Astrocyte of the cerebellum (primary cell): ENCODE data around the gene C11orf54.

Experiments used
- DNase-seq: peaks from one replicate; pipeline ENCODE4 v3.0.0-alpha.2; 2011; ENCODE audit warnings: low read depth
- H3K4me3 ChIP-seq: 2 replicates; pipeline ENCODE4 v1.5.1; 2011; ENCODE audit warnings: mild to moderate bottlenecking, low read depth, low read length, moderate library complexity
- in situ Hi-C: cut with HindIII; loops from 2 replicates; pipeline ENCODE4 v1.10.0; 2017; ENCODE audit warnings: low sequenced_read_pairs
- TF ChIP-seq, protein P1 (sequence below): IDR thresholded peaks from 2 replicates; pipeline ENCODE4 v1.5.1; 2012; ENCODE audit warnings: low read length, low read depth, moderate library complexity, mild to moderate bottlenecking; ENCODE audit errors: missing control alignments

The C11orf54 gene

GRCh38 chr11:93746101-93746500 lies 4.6 kb downstream of the C11orf54 start:
- no peak overlapping the region for H3K4me3 ChIP-seq
- no peak for DNase-seq
- TF ChIP-seq, protein P1, sequence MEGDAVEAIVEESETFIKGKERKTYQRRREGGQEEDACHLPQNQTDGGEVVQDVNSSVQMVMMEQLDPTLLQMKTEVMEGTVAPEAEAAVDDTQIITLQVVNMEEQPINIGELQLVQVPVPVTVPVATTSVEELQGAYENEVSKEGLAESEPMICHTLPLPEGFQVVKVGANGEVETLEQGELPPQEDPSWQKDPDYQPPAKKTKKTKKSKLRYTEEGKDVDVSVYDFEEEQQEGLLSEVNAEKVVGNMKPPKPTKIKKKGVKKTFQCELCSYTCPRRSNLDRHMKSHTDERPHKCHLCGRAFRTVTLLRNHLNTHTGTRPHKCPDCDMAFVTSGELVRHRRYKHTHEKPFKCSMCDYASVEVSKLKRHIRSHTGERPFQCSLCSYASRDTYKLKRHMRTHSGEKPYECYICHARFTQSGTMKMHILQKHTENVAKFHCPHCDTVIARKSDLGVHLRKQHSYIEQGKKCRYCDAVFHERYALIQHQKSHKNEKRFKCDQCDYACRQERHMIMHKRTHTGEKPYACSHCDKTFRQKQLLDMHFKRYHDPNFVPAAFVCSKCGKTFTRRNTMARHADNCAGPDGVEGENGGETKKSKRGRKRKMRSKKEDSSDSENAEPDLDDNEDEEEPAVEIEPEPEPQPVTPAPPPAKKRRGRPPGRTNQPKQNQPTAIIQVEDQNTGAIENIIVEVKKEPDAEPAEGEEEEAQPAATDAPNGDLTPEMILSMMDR = no peak
- in situ Hi-C loops = no loop called here

DNA sequence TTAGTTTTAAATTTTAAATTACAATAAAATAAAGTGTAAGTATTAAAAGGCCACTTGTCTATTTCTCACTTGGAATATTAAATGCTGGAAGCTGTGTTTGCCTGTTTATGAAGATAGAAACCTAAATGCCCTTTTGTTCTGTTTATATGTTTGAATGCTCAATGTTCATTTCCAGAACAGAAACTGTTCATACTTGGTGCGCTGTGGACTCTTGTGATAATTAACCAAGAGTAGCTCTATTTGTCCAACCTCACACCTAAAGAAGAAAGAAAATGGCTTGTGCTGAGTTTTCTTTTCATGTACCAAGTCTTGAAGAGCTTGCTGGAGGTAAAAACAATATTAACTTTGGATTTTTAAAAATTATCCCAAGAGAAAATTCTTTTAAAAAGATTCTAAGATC lies 5.7 kb downstream of the C11orf54 start:
- in situ Hi-C loops = no loop called here
- no peak overlapping the region for H3K4me3 ChIP-seq
- no peak for DNase-seq
- TF ChIP-seq, protein P1 = no peak

GRCh38 chr11:93751001-93751400 lies 9.5 kb downstream of the C11orf54 start:
- in situ Hi-C loops = no loop called here
- no peak overlapping the region for H3K4me3 ChIP-seq
- TF ChIP-seq, protein P1 = no peak
- no peak for DNase-seq

- TF ChIP-seq, protein P1 = no peak
- no peak overlapping the region for H3K4me3 ChIP-seq
- in situ Hi-C loops = no loop called here
- DNase-seq = no peak
Observed at GRCh38 chr11:93753241-93753640, 11.8 kb downstream of the C11orf54 start.

DNA sequence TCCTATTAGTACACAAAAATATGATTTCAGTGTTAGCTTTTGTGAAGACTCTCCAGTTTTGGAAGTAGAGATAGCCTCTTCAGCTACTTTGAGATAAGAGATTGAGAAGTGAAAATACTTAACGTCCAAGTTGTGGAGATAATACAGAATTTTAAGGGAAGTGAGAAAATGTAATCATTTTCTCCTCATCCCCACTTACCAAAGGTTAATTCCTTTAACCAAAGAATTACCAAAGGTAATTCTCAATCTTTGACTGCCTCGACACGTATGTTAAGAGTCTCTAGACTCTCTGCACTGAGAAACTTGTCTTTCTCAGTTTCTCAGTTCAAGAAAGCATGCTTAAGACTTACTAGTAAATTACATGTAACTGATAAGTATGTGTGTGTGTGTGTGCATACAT lies 15.3 kb downstream of the C11orf54 start:
- H3K4me3 ChIP-seq = no peak overlapping the region
- no peak for DNase-seq
- in situ Hi-C loops = no loop called here
- TF ChIP-seq, protein P1 = no peak

DNA sequence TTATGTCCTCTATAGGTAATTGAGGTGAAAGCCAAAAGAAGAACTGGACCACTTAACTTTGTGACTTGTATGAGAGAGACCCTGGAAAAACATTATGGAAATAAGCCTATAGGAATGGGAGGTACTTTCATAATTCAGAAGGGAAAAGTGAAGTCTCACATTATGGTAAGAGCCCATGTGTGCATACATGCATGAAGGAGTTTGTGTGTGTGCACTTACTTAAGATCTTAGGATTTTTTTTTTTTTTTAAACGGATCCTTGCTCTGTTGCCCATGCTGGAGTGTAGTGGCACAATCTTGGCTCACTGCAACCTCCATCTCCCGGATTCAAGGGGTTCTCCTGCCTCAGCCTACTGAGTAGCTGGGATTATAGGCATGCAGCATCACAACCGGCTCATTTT lies 15.8 kb downstream of the C11orf54 start:
- H3K4me3 ChIP-seq = no peak overlapping the region
- TF ChIP-seq, protein P1 = no peak
- in situ Hi-C loops = no loop called here
- no peak for DNase-seq
